Stimulated activated CD4-positive, alpha-beta T cell treated with anti-CD3 and anti-CD28 coated beads, TNF-alpha, amount 100 ng/mL, for 24 hours (primary cell): Measurements from ENCODE around the gene FAM13A.

ENCODE experiments used
- DNase-seq, 3 experiments: peaks; one replicate each; pipeline ENCODE4 v3.0.0-alpha.2; 2020; ENCODE audit warnings: low read depth in 3 of 3

FAM13A gene

GRCh38 chr4:88747351-88747750, 309.6 kb downstream of the FAM13A start:
- DNase-seq: no peak

- DNase-seq: no peak
Observed at GRCh38 chr4:88746206-88746605, 310.8 kb downstream of the FAM13A start.

DNA sequence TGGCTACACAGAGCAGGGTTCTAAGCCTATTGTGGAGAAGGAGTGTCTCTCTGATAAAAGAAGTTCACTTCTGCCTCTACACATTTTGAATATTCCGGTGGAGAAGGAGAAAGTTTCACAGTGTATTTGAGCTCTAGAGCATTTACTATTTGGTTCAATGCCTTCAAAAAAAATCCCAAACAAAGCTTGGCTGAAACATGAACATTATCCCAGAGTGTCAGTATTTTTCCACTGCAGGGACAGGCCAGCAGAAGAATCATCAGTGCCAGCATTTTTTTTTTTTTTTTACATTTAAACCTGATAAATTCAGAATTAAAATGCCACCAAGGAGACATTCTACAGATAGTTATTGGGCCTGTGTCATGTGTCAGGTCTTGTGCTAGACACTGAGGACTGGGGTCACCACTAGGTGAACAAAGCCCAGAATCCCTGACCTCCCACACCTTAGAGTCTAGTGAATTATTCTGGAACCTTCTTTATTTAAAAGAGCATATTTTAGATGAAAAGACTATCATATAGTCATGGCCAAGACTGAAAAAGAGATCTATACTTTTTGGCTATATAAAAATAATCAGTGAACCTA, 311.3 kb downstream of the FAM13A start:
- DNase-seq: no peak

DNA sequence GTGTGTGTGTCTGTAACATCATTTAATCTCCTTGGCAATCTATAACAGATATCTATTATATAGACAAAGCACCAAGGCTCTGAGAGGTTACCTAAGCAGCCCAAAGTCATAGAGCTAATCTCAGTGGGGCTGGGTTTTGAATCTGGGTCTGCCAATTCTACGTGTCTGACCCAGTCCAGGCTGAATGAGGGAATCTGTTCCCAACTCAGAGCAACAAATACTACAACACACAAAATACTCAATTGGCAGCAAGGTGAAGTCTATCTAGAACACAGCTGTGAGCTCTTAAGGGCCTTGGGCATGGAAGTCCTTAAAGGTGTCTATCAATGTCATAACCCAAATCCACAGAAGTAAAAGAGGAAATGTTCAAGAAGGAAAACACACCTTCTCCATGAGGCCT, 311.8 kb downstream of the FAM13A start:
- no peak for DNase-seq

GRCh38 chr4:88744609-88745008, 312.4 kb downstream of the FAM13A start:
- DNase-seq: no peak

- no peak for DNase-seq
Observed at GRCh38 chr4:88743696-88744095, 313.3 kb downstream of the FAM13A start.

DNA sequence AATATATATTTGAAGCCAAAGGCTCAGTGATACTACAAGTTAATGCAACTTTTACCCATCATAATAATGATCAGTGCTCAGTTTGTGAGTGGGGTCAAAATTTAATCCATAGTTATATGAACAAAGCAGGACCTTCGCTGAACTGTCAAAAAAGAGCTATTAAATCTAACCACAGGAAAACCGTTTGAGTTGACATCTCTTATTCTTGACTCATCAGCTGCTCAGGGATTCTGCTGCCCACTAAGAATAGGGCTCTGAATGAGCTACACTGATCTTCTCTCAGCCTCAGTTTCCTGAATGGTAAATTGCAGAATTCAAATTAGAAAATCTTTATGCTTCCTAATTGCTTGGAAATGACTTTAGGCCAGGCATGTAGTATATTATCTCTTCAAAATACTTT, 314.4 kb downstream of the FAM13A start:
- no peak for DNase-seq

- no peak for DNase-seq
Observed at GRCh38 chr4:88738180-88738579, 318.8 kb downstream of the FAM13A start.

GRCh38 chr4:88737307-88737941, 319.6 kb downstream of the FAM13A start:
- DNase-seq: no peak

- no peak for DNase-seq
Observed at GRCh38 chr4:88736264-88736663, 320.7 kb downstream of the FAM13A start.

- DNase-seq: no peak
Observed at GRCh38 chr4:88735564-88735963, 321.4 kb downstream of the FAM13A start.

- DNase-seq: no peak
Observed at GRCh38 chr4:88734403-88734949, 322.5 kb downstream of the FAM13A start.

DNA sequence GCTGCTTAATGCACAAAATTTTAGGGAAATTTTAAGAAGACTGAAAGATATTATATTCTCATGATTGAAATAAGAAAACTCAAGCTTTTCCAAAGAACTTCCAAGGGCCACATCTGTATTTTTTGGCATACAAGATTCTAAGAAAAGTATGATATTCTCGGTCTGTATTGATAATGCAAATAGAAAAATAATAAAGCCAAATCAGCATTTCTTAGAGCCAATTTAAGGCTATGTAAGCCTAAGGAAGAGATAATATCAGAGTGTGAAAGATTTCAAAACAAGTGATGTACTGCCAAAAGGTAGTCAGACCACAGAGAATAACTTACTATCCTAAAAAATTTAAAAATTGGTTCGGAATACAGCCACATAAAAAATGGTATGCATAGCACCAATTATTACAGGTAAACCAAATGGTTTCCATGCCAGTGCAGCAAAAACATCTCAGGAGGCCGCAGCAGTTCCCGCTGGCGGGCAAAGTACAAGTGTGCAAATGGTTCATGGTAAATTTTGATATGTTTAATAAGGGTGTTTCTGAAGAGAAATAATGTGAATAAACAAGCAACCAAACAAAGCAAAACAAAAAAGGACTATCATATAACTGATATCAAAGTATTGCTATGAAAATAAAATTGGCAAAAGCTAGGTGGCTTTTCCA, 324.1 kb downstream of the FAM13A start:
- DNase-seq: no peak

- no peak for DNase-seq
Observed at GRCh38 chr4:88731381-88731780, 325.6 kb downstream of the FAM13A start.

- no peak for DNase-seq
Observed at GRCh38 chr4:88730811-88731210, 326.2 kb downstream of the FAM13A start.

DNA sequence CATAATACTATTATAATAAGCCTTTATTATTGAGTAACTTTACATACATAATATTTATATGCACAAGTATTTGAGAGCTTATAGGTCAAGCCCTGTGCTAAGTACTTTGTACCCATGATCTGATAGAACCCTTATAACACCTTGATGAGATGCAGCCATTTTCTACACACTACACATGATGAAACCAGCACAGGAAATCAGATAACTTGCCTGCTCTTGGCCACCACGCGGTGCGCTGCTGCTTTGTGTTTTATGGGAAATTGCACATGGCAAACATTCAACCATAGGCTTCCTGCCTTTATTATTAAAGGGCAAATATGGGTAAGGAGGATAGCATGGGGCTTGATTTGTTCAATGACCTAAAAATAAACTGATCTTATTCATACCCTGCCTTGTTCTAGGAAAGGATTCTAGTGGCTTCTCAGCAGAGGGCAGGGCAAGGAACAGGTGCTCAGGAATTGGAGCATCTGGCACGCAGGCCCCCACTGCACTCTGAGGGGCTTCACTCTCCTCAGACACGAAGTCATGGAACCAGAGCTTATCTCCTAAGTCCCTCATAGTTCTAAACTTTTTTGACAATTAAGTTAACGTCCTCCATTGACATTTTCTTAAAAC, 327.7 kb downstream of the FAM13A start:
- no peak for DNase-seq

- DNase-seq: no peak
Observed at GRCh38 chr4:88728146-88728545, 328.8 kb downstream of the FAM13A start.

DNA sequence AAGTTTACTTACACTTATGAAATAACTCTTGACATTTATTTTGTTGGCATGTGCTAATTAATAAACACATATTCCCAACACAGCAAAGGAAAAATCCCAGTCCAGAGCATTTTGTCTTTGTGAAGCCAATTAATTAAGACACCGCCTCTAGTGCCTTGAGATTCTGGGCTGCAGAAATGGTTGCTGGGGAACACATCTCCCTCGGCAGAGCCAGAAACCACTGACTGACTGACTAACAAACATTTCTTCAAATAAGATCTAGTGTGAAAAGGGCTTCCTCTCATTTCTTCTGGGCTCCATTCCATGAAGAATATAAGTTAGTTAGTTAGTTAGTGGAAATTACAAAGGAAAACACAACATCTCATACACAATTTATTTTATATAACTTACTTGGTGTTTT, 331.0 kb downstream of the FAM13A start:
- DNase-seq: no peak

DNA sequence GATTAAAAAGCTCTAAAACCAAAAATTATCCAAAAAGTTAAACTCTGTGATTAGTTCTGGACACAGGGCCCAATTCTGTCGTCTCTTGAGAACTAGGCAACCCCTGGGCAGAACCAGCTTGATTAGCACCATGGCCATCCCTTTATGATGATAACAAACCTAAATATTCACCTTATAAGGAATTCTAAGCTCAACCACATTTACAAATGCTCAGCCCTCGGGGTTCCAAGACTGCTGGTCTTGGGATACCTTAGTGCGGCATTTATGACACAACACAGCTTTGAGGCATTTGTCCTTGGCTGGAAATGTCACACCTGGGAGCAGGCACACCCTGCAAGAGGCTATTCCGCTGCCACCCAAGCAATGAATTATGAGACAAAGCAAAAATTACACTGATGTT, 331.8 kb downstream of the FAM13A start:
- DNase-seq: no peak

DNA sequence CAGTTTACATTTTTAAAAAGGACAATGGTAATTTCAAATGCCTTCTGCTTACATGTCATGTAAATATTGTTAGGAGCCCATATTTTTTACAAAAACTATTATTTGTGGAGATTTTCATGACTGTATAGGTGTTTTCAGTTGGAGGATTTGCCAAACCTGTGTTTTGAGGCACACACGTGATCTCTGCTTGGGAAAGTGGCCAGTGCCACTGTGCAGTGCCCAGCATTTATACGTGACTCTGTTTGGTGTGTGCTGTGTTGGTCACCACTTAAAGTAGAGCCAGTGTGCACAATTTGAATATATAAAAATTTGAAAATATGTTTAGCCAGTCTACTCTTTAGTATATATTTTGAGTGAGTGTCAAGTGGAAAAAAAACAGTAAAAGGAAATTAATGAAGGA, 332.6 kb downstream of the FAM13A start:
- DNase-seq: no peak

DNA sequence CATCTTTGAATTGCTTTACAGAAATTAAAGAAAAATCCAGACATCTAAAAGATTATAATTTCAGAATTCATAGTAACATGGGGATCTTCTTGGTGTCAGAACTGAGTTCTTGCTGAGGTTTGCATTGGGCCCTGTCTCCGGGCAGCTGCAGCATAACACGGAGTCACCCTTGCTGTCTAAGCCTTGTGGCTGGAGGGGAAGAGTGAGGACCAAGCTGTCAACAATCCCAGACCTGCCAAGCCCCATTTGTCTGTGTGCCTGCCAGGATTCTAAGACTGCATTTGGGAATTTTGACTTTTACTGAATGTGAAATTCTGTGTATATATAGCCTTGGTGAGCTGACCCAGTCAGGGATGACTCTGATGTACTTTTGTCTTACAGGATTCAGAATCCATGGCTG, 334.2 kb downstream of the FAM13A start:
- DNase-seq: no peak

DNA sequence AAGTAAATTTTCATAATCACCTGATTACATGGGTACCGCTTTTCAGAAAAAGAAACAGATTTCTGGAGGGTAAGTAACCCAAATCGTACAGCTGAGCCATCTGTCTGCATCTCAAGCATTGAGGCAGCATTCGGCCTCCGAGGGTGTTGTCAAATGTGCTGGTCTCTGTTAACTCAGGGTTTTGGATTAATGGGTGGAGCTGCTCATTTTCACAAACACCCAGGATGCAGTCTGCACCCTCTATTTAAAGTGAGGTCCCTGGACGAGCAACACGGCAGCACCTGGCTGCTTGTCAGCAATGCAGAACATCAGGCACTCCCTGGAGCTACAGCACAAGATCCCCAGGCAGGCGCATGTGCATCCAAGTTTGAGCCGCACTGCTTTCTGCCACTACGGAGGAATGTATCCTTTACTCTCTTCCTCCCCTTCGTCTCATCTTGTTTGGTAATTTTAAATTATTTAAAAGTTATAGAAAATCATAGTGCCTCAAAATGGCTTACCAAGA, 334.7 kb downstream of the FAM13A start:
- DNase-seq: no peak
